Medulla oblongata (tissue), 1 donor: Measurements from ENCODE around the gene MATR3.
A peak's percentile ranks its signal among the peaks of the same experiment; 100 is the strongest.
"Not testable (repeated sequence)": the region's sequence is repeated elsewhere in the genome, so short reads cannot be mapped to it uniquely, and the experiment has no call there.

Experiments
- DNase-seq: peaks from one replicate; pipeline ENCODE4 v3.0.0-alpha.2; 2015; ENCODE audit errors: extremely low spot score

The MATR3 gene

DNA sequence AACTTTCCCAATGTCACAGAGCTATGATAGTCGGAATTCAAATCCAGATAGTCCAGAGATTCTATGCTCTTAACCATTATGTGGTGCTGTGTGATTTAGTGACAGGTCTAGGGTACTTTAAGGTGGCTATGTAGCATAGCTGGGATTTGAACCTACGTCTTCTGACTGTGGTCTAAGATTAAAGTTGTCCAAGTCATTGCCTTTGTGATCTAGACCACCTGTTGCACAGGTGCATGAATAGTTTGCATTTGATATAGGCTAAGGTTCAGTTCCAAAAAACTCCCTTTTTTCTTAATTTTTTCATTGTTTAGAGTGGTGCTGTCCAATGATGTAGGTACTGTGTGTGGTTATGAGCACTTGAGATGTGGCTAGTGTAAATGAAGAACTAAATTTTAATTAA lies 50.6 kb downstream of the MATR3 start:
- no peak for DNase-seq

DNA sequence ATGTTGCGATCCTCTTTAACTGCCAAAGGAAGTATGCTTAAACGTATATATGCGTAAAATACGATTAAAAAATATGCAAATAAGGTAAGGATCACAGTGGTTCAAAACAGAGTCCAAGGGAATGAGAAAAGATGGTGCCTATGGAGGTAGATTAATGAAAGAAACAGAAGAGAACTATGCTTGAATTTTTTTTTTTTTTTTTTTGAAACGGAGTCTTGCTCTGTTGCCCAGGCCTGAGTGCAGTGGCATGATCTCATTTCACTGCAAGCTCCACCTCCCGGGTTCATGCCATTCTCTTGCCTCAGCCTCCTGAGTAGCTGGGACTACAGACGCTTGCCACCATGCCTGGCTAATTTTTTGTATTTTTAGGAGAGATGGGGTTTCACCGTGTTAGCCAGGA lies 51.9 kb downstream of the MATR3 start:
- not testable (repeated sequence) for DNase-seq

DNA sequence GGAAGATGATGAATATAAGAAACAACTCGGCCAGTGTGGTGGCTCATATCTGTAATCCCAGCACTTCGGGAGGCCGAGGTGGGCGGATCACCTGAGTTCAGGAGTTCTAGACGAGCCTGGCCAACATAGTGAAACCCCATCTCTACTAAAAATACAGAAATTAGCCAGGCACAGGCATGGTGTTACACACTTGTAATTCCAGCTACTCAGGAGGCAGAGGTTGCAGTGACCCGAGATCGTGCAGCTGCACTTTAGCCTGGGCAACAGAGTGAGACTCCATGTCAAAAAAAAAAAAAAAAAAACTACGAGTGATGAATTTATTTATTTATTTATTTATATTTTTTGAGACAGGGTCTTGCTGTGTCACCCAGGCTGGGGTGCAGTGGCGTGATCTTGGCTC lies 54.3 kb downstream of the MATR3 start:
- not testable (repeated sequence) for DNase-seq

DNA sequence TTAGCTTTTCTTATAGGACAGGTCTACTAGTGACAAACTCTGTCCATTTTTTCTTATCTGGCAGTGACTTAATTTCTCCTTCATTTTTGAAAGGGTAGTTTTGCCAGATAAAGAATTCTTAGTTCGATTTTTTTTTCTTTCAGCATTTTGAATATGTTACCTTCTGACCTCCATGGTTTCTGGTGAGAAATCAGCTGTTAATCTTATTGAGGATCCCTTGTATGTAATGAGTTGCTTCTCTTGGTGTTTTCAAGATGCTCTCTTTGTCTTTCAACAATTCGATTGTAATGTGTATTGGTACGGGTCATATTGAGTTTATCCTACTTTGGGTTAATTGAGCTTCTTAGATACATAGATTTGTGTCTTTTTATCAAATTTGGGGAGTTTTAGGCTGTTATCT lies 60.6 kb downstream of the MATR3 start:
- no peak for DNase-seq

DNA sequence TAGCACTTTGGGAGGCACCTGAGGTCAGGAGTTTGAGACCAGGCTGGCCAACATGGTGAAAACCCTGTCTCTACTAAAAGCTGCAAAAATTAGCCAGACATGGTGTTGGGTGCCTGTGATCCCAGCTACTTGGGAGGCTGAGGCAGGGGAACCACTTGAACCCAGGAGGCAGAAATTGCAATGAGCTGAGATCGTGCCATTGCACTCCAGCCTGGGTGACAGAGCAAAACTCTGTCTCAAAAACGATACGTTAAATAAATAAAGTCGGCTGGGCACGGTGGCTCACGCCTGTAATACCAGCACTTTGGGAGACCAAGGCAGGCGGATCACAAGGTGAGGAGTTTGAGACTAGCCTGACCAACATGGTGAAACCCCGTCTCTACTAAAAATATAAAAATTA lies 62.4 kb downstream of the MATR3 start:
- DNase-seq: not testable (repeated sequence)

DNA sequence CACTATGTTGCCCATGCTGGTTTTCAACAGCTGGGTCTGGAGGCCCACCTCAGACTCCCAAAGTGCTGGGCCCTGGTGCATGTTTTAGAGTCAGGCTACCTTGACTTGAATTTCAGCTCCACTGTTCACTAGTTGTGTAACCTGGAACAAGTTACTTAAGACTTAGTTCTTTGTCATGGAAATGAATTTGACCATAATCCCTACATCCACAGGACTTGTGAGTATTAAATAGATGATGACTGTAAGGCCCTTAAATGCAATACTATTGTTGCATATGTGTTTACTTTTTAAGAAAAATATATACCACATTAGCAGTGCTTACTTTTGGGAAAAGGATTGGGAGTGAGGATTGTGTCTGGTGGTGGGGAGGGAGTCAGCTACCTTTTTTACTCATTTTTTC lies 64.5 kb downstream of the MATR3 start:
- no peak for DNase-seq

DNA sequence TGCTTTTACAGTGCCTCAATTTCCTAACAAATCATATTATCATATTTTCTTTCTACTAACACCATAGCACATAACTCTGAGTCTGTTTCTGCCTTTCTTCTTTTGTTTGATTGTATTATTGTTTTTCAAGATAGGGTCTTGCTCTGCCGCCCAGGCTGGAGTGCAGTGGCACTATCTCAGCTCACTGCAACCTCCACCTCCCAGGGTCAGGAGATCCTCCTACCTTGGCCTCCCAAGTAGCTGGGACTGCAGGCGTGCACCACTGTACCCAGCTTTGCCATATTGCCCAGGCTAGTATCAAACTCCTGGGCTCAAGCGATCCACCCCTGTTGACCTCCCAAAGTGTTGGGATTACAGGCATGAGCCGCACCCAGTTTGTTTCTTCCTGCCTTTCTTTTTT lies 66.8 kb downstream of the MATR3 start:
- DNase-seq: no peak

DNA sequence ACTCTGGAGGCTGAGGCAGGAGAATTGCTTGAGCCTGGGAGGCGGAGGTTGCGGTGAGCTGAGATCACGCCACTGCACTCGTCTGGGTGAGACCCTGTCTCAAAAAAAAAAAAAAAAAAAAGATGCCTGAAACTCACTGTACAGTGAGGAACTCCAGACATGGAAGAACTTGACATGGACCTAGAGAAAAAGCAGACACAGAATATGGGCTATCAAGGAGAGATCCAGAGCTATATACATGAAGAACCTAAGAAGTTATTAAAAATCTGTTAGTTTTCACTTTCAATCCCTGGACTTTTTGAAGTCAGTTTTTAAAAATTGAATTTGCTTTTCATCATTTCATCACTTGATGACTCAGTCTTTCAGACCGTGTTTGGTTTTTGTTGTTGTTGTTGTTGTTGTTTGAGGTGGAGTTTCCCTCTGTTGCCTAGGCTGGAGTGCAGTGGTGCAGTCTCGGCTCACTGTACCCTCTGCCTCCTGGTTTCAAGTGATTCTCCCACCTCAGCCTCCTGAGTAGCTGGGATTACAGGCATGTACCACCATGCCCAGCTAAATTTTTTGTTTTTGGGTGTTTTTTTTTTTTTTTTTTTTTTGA lies 68.4 kb downstream of the MATR3 start:
- no peak for DNase-seq

DNA sequence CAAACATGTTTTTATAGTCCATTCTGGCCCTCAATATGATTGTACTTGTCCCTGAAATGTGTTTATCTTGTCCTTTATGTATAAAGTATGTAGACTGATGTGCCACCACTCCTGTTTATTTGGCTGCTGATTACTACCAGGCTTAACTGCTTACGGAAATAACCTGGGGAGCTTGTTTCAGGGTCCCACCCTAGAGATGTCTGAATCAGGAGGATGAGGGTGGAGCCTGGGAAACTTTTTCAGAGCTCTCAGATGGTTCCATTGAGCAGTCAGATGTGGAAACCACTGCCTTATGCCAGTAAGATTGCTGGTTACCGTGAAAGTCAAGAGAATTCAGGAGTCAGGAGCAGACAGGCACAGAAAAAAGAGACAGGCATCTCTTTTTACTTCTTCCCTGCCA lies 70.4 kb downstream of the MATR3 start:
- no peak for DNase-seq

DNA sequence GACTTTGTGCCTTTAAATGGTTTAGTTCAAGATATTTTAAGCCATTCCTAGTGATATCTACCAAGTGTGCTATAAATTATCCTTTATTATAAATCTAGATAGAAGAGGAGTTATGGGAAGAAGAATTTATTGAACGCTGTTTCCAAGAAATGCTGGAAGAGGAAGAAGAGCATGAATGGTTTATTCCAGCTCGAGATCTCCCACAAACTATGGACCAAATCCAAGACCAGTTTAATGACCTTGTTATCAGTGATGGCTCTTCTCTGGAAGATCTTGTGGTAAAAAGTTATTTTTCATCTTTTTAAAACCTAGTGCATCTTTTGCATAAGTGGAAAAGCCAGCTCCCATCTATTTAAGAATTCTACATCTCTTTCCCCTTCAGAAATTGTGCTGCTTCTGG lies 70.9 kb downstream of the MATR3 start:
- DNase-seq: no peak

DNA sequence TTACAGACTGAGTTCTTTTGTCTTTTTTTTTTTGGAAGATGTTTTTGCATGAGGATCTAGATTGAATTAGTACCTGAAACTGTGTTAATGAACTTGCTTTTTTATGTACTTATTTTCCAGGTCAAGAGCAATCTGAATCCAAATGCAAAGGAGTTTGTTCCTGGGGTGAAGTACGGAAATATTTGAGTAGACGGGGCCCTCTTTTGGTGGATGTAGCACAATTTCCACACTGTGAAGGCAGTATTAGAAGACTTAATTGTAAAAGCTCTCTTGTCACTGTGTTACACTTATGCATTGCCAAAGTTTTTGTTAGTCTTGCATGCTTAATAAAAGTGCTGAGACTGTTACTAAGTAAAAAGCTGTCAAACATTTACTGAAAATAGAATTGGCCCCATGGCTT lies 75.1 kb downstream of the MATR3 start:
- peak; percentile 26 for DNase-seq

DNA sequence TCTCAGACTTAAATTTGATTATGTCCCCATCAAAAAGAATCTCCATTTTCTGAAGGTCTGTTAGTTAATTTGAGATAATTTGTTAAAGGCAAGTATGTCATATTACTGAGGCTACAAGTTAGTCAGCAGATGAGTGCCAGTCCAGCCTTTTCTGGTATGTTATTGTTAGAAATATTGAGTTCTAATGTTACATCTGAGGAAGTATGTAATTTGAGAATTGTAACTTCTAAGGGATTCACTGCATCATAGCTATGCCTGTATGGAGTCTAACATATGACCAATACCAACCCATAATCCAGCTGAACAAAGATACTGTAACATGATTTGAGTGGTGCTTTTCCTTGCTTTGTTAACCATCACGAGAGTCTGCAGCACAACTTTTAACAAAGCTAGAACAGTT lies 75.6 kb downstream of the MATR3 start:
- no peak for DNase-seq

DNA sequence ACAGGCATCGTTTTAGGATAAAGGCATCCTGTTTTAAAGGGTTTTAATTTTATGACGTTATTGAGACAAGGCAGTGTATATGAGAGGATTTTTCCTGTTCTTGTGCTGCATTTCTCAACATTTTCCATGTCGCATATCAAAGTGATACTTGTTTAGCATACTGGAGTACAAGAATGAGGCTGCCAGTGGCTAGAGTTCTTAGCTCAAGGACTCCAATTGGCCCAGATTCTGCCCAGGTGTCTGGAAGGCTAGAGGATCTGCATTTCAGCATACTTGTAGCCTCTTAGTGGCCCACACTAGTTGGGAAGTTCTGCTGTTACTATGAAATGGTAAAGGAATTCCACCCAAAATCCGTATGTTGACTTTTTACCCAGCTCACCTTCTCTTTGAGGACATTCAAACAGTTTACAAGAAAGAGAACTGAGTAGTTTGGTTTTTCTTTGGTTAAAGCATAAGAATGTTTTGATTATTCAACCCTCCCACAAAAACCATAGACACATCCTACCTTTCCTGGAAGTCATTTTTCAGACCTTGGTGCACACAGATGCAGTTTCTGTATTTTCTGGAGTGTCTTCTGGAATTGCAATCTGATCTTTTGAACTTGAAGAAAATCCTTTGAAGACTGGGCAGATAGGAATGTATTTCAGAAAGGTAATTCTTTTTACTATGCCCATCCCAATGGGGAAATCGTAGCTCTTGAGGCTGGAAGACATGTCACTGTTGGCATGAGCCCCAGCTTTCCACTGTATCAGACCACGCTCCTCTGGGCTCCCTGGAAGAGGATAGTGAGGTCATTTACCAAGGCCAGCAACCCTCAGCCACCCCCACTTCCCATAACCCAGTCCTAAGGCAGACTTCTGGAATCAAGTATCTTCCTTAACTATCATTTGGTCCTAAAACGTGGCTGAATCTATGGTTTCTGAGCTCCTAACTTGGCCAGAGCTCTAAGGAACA lies 78.2 kb downstream of the MATR3 start:
- no peak for DNase-seq

DNA sequence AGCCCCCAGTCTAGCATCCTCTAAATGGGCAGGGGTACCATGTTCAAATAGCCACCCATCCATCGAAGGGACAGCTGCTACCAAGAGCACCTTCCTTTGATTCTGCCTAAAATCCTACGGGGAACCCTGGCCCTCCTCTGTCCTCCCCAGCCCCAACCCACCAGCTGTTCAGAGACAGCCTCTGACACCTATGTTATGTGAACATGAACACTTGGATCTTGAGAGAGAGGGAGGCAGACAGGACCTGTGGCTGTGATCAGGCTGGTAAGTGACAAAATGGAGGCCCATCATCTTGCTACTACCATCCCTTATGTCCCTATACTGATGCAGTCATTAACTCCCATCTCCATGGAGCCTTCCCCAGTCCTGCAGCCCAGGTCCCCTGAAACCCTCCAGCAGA lies 81.4 kb downstream of the MATR3 start:
- no peak for DNase-seq

DNA sequence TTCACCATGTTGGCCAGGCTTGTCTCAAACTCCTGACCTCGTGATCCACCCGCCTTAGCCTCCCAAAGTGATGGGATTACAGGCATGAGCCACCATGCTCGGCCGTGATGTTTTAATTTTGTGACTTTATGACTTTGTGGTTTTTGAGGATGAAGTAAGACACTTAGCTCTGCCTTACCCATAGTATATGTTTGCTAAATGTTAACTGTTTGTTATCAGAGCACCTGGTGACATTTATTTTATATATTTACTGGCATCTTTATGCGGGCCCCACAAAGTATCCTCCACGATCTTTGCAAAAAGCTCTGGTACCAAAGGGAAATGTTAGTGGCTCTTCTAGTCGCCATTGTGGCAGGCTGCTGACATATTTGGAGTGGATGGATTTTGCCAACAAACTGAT lies 82.8 kb downstream of the MATR3 start:
- DNase-seq: no peak

DNA sequence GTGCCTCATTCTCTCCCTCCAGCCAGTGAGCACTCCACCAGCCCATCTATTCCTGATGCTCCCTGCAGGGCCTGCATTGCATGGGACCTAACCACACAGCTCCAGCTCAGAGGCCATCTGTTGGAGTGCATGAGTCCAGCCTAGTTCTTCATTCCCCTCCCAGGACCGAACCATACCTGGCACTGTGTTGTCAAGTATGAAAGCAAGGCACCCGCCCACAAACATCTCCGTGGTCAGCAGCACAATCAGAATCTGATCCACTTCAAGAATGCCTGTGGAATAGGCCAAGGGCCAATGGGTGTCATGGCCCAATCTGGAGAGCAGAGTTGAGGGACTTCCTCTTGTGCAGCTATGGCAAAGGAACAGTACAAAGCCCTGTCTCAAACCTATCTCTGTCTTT lies 83.7 kb downstream of the MATR3 start:
- DNase-seq: no peak

DNA sequence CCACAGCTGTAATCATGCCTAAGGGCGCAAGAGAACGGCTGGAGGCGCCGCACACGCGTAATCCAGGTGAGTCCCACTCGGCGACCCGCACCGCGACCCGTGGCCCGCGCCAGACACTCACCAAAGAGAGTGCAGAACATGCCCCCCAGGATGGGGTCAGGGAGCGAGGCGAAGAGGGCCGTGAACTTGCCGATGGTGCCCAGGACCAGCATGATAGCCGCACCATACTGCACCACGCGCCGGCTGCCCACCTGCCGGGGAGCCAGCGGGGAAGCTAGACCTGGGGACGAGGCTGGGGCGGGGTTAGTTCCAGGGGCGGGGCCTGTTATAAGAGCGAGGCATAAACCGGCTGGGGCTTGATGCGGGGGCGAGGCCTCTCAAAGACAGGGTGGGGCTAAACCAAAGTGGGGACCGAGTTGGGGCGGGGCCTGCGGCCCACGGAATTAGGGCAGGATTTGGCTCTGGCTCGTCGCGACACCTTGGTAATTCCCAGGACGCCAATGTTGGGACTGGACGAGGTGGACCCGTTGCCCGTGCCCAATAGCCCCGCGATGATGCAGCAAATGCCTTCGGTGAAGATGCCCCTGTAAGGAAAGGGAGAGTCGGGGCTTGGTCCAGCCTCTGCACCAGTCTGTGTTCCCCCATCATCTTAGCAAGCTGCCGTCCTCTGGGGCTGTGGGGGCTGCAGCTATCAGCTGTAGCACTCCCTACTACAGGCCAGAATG lies 84.7 kb downstream of the MATR3 start:
- DNase-seq: no peak

DNA sequence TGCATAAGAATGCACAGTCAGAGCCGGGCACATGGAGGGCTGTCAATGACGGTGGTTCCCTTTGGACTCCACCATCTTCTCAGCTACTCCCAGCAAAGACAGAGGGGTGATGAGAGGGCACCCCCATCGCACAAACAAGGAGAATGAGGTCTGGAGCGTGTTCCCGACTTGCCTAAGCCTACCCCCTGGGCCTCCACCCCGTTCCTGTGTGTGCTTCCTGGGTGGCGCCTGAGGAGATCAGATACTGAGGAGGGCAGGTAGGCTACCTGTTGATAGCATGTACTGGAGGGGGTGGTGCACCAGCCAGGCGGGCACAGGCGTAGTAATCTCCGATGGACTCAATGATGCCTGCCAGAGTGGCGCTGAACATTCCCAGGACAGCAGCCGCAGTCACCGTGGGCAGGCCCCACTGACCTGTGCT lies 85.4 kb downstream of the MATR3 start:
- DNase-seq: no peak

DNA sequence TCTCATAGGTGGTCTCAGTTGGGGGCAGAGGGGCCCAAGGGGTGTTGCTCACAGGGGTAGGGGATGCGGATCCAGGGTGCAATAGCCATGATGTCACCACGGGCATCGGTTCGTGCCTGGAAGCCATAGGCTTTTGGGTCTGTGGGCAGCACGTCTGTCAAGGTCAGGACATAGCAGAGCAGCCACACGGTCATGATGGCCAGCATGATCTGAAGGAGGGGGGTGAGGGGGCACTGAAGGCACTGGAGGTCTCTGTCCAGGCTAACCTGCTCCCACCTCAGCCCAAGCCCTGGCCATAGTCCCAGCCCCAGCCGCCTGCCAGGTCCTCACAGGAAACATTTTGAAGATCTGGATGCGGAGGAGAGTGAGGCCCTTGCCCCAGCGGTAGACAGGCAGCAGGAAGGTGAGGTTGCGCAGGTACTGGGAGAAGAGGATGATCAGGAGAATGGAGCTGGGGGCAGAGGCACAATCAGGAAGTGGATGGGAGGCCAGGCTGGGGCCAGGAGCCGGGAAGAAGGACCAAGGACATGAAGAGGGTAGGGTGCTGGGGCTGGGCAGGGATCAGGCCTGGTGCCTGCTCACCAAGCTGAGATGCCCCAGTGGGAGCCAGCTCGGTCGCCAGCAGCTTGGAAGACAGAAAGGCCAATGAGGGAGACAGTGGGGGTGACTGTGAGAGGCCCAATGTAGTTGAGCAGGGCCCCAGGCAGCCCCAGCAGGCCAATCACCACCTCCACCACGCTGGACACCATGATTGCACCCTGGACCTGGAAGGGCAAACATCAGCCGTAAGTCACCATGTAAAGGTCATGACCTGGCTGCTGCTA lies 86.3 kb downstream of the MATR3 start:
- no peak for DNase-seq
